HPDE6-E6E7 (cell line): ENCODE data around the gene ERBIN.
A peak's percentile ranks its signal among the peaks of the same experiment; 100 is the strongest.
"Not testable (repeated sequence)": the region's sequence is repeated elsewhere in the genome, so short reads cannot be mapped to it uniquely, and the experiment has no call there.

Experiments used
- DNase-seq: peaks from one replicate; pipeline ENCODE4 v3.0.0; 2011; ENCODE audit warnings: missing footprints; ENCODE audit errors: extremely low spot score

ERBIN gene

DNA sequence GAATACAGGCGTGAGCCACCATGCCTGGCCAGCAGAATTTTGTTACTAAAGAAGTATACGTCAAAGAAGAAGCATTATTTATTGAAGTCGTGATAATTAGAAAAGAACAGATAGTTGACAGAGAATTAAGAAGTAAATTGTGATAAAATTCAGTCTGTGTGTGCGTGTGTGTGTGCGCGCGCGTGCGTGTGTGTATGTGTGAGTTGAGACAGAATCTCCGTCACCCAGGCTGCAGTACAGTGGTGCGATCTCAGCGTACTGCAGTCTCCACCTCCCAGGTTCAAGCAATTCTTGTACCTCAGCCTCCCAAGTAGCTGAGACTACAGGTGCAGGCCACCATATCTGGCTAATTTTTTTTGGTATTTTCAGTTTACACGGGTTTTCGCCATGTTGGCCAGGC, 77.8 kb downstream of the ERBIN start:
- no peak for DNase-seq

DNA sequence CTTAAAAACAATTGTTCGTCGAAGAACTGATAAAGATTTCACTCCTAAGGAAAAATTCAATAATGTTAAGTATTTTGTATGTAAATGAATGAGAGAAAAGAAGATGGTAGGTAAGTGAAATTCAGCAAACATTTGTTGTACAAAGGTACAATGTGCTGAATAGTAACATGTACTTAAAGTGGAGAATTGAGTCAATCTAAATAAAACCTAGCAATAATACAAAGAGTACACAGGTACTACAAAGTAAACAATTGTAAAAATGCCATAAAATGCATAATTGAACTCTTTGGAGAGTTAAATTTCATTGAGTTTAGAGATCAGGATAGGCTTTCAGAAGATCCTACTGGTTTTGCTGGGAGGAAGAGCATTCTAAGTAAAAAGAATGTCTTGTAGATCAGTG, 82.9 kb downstream of the ERBIN start:
- DNase-seq, result no peak

DNA sequence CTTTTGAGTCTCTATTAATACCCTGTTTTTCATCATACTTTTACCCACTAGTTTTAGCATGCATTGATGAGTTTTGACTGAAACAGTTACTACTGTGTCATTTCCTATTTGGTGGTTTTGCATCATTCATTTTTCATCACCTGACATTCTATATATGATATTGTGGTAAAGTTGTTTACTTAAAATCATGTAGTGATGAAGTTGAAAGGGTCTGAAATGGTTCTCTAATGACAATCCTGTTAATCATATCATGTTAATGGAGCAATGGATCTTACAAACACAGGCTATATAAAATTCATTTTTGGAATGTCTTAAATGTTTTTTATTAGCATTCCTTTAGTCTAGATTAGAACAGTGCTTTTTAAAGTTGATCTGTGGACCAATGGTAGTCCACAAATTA, 84.1 kb downstream of the ERBIN start:
- DNase-seq, result no peak

DNA sequence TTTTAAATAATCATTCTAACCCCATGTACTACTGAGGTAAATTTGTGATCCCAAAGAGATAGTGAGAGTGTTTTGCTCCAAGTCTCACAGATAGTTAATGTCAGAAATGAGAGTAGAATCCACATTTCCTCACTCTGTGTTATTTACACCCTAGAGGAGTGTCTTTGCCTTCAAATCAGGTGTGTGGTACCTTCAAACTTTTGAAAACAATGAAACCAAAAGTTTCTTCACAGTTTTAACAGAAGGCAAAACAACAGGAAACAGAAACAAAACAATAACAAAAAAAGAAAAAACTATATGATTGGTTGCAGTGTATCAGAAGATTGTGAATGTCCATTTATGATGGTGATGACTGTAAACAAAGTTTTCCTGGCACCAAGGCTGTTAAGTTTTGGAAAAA, 85.9 kb downstream of the ERBIN start:
- no peak for DNase-seq

DNA sequence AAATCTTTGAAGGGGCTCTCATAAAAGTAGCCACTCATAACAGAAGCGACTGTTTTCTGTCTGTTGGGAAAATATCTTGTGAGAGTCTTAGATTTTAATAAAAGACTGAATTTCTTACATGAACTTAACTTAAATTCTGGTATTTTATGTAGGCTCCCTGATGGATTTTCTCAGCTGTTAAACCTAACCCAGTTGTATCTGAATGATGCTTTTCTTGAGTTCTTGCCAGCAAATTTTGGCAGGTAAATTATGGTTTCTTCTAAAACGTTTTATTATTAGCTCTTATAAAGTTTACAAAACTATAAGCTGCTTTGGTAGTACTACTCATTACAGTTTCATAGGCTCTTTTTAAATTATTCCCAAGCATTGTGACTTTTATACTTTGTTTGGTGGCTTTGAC, 87.0 kb downstream of the ERBIN start:
- DNase-seq, result no peak

DNA sequence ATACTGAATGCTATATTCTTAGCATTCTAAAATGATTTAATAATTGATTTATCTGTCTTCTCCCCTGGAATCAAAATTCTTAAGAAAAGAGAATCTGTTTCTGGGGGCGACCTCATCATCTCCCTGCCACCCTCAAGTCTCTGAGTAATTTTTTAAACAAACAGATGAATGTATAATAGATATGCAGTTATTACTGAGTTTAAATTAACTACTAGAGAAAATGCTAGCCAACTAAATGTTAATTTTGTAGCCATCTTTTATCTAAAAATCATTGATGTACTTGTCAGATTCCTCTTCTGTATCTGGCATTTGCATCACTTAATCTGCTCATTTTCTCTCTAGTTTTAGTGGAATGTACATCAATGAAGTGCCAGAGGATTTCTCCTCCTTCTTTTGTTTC, 87.5 kb downstream of the ERBIN start:
- no peak for DNase-seq

DNA sequence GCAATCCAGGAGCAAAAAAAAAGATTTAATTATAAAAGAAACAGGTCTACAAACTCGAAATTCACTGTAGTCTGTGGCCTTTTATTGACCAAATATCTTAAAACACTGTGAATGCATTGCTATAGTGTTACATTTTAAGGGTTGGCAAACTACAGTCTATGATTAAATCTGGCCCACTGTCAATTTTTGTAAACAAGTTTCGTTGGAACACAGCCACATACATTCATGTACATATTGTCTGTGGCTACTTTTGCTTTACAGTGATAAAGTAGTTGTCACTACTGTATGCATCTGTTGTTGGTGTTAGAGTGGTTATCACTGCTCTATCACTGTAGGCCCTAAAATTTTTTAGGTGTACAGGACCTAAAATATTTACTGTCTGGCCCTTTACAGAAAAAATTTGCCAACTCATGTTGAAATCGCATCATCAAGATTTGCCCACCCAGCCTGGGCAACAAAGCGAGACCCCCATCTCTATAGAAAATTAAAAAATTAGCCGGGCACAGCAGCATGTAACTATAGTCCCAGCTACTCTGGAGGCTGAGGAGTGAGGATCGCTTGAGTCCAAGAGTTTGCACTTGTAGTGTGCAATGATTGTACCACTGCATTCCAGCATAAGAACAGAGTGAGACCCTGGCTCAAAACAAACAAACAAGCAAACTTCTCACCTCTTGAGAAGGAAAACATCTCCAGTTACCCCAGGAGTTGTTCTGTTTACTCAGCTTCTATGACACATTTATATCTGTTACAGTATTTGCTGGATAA, 89.0 kb downstream of the ERBIN start:
- DNase-seq, result no peak

DNA sequence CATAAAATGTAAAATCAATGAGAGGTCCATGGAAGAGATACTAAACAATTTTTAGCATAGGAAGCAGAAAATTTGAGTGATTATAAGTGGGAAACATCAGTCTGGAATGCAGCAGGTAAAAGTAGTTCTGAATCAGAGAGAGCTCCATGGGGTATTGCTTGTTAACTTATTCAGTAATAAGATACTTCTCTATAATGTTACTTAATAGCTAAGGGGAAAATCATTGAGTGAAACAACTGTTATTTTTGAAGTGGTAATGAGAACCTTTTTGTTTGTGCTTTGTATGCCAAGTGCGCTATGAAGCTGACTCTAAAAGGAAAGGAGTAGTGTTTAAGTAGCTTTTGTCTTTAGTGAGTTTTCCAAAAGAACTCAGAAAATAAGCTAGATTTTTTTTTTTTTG, 95.2 kb downstream of the ERBIN start:
- no peak for DNase-seq

DNA sequence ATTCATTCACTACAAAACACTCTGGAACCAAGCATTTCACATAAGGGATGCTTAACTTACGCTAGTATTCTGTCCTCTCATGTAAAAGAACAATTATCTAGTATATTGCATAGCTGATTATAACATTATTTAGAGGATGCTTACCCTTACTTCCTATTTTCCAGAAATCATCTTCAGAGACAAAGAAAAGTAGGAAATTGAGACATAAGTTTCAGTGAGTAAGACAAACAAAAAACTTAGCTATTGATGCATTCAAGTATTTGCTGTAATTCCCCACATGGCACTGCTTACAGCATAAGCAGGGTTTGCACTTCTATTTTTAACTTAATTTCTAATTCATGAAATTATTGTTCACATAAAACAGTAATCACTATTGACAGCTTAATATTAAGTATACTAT, 112.9 kb downstream of the ERBIN start:
- no peak for DNase-seq

DNA sequence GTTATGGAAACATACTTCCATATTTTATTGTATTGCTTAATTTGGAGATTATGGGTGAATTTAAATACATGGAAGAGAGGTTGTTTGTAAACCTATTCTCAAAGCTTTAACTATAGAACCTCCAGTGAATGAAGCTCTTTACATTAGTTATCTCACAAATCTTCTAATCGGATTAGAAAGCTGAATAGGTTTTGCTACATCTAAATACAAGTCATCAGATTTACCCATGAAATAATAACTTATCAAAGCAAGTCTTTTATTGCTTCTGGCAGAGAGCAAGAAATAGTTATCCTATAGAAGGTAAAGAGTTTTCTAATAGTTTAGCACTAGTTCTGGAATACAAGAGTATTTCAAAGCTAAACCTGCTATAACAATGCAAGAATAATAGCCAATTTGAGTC, 113.3 kb downstream of the ERBIN start:
- no peak for DNase-seq

DNA sequence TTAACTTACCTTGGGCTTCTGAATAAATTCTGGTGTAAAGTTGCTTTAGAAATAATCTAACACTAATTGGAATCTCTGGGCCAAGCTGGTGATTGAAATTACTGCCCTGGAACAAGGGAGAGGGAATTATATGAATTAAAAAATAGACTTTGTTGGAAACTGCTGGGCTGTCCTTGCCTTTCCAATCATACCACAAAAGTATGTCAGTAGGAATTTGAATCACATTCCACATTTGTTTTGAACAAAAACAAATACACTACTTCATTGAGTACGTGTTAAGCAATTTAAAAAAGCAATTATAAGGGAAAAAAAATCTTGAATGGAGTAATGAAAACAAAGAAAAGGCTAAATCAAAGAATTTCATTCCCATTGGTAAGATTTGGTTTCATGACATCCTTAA, 115.3 kb downstream of the ERBIN start:
- DNase-seq, result no peak

DNA sequence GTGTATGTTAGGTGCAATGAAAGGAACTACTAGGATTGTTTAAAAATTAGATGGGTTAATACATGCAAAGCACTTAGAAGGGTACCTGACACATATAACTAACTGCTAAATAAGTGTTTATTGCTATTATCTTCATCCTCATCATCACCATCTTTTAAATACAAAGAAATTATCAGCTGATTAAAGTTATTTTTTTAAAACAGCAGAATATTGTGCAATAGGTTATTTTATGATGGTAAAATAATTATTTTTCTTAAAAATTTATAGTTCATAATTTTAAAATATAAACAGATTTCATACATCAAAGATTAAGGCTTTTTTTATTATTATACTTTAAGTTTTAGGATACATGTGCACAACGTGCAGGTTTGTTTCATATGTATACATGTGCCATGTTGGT, 130.9 kb downstream of the ERBIN start:
- no peak for DNase-seq

DNA sequence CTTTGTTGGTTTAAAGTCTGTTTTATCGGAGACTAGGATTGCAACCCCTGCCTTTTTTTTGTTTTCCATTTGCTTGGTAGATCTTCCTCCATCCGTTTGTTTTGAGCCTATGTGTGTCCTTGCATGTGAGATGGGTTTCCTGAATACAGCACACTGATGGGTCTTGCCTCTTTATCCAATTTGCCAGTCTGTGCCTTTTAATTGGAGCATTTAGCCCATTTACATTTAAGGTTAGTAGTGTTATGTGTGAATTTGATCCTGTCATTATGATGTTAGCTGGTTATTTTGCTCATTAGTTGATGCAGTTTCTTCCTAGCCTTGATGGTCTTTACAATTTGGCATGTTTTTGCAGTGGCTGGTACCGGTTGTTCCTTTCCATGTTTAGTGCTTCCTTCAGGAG, 134.9 kb downstream of the ERBIN start:
- DNase-seq, result not testable (repeated sequence)

DNA sequence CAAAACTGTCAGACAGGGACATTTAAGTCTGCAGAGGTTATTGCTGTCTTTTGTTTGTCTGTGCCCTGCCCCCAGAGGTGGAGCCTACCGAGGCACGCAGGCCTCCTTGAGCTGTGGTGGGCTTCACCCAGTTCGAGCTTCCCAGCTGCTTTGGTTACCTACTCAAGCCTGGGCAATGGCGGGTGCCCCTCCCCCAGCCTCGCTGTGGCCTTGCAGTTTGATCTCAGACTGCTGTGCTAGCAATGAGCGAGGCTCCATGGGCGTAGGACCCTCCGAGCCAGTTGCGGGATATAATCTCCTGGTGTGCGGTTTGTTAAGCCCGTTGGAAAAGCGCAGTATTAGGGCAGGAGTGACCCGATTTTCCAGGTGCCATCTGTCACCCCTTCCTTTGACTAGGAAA, 136.7 kb downstream of the ERBIN start:
- not testable (repeated sequence) for DNase-seq

DNA sequence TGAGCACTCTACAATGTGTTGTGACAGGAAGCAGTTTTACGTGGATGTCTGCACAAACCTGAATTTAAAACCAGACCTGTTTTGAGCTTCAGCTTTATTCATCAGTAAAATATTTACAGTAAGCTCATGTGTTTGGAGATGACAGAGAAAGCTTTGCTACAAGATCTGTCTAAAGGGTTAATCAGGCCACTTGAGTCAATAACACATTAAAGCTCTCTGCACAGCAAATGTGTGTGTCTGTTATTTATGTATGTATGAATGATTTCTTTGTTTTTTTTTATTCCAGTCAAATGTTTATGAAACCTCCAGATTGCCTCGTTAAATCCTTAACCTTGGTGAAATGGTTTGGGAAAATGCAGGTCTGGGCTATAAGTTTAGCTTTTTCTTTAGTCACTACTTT, 140.5 kb downstream of the ERBIN start:
- no peak for DNase-seq

DNA sequence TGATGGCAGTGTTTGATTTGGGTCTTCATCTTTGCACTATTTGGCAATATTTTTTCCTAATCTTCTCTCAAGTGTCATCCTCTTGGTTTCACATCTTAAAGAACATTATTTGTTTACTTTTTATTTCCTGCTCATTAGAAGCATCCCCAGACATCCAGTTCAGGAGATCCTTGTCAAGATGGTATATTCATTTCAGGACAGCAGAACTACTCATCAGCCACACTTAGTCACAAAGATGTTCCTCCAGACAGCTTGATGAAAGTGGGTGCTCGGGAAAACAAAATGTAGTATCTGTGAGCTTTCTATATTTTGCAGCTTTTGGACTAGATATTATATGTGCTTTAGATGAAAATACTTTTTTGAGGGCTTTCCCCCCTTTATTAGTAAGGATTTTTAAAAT, 145.7 kb downstream of the ERBIN start:
- no peak for DNase-seq

DNA sequence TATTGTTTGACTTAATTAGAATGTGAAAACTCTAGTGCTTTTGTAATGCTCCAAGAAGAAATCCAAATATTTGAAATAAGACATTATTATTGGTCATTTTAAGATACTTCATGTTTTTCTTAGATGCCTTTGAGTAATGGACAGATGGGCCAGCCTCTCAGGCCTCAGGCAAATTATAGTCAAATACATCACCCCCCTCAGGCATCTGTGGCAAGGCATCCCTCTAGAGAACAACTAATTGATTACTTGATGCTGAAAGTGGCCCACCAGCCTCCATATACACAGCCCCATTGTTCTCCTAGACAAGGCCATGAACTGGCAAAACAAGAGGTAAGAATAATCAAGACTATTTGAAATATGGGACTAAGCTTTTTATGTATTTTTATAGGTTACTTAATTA, 148.5 kb downstream of the ERBIN start:
- DNase-seq, result no peak

DNA sequence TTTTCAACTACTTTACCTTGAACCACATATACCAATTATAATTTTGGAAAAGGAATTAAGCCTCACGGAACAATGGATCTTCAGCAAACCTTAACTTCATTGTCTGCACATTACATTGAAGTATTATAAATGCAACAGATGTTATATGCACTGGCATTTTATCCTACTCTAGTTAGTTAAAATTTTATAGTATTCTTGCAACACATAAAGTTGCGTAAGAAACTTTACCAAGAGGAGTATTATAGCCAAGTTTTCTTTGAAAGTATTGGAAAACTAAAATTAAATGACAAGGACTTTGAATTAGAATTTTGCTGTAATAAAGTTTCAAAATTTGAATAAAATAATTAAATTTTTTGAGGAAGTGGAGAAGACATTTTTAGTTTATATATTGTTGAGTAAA, 154.3 kb downstream of the ERBIN start:
- DNase-seq, result no peak

DNA sequence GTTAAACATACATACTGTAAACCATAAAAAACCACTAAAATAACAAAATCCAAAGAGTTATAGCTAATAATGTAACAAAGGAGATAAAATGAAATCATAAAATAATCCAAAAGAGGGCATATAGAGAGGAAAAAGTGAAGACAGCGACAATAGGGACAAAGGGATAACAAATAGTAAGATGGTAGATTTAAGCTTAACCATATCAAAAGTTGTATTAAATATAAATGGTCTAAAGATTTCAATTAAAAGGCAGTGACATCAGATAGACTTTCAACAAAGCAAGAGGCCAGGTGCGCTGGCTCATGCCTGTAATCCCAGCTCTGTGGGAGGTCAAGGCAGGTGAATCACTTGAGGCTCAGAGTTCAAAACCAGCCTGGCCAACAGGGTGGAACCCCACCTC, 163.0 kb downstream of the ERBIN start:
- no peak for DNase-seq

DNA sequence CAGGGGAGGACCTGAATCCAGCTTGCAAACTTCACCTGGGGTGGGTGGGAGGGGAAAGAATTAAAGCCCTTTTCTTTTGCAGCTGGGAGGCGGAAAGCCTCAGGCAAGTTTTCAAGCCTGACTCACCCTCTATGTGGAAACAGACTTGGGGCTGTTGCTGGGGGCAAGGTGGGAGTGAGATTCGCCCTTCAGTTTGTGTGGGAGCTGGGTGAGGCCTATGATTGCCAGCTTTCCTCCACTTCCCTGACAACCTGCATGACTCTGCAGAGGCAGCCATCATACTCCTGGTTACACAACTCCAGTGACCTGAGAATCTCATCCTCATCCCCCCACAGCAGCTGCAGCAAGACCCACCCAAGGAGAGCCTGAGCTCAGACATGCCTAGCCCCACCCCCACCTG, 174.5 kb downstream of the ERBIN start:
- DNase-seq, result no peak

DNA sequence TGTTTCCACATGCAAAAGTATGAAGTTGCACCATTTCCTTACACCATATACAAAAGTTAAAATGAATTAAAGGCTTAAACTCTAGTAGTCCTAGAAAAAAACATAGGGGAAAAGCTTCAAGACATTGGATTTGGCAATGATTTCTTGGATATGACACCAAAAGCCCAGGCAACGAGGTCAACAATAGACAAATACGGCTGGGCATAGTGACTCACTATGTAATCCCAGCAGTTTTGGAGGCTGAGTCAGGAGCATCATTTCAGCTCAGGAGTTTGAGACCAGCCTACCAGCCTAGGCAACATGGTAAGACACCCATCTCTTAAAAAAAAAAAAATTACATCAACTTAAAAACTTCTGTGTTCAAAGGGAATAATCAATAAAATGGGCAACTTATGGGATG, 186.8 kb downstream of the ERBIN start:
- no peak for DNase-seq

DNA sequence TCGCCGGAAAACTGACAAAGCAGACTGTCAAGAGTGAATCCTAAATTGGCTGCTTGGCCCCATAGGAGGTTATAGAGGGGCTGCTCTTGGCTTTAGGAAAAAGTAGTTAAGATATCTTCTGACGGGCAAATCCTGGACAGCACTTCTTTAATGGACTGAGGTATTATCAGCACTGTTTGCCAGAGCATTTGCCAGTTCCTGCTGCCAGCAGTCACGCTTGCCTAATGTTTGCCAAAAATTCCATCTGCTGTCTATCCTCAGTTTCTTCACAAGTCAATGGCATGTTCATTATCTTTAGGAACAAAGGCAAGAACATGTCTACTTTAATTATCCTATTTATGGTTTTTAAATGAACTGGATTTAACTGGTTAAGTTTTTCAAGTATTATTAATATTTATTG, 191.9 kb downstream of the ERBIN start:
- no peak for DNase-seq

DNA sequence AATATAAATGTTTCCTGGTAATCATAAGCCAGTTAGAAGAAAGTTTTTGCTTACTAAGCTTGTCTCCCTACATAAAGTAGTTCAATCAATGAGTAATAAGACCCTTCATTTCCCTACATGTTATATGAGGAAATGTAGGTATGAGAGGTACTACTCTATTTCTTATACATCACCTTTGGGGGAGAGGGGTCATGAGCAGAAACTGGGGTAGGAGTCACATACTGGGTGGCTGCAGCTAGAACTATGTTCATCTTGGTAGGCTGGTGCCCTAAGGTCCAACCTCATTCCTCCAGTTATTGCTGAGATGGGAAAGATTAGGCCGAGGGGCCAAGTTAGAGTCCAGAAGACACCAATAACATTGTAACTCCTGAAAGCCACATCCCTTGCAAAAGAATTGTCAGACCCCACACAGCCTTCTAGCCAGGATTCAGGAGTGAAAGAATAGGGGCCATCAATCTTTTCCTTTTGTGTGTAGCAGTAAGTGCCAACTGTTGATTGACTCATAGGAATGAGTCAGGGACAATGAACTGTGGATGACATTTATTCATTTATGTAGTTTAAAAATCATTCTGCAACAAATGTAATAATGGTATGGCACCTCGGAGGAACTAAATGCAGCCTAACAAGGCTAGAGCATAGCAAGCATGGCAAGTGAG, 196.1 kb downstream of the ERBIN start:
- DNase-seq, result peak; percentile 43

DNA sequence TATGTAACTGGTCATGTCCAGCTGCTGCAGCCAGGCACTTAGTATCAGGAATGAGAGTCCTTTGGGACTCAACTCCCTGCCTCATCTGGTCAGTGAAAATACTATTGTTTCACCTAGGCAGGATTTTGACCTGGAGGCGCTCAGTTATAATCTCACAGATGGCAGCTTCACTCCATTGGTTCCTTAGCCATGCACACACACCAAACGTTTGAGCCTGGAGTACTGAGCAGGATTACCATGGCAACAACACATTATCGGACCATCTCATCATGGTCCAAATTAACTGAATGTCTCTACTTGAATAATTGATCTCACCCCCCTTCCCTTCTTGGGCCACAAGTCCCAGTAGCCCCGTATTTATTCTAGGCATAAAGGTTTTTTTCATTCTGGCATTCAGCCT, 202.8 kb downstream of the ERBIN start:
- DNase-seq, result no peak
